DND-41 (cell line): ENCODE results near the gene TFCP2.

Experiments used
- EZH2 ChIP-seq: IDR thresholded peaks from 3 replicates; pipeline ENCODE4 v1.6.1; 2012; ENCODE audit warnings: borderline replicate concordance, low read depth, mild to moderate bottlenecking, moderate library complexity, low read length, inconsistent platforms; ENCODE audit not compliant: severe bottlenecking
- TF ChIP-seq, protein P1 (sequence below): IDR thresholded peaks from 2 replicates; pipeline ENCODE4 v1.5.1; 2012; ENCODE audit warnings: borderline replicate concordance, low read length, moderate library complexity, mild to moderate bottlenecking; ENCODE audit not compliant: poor library complexity, severe bottlenecking; ENCODE audit errors: extremely low read depth

DNA sequence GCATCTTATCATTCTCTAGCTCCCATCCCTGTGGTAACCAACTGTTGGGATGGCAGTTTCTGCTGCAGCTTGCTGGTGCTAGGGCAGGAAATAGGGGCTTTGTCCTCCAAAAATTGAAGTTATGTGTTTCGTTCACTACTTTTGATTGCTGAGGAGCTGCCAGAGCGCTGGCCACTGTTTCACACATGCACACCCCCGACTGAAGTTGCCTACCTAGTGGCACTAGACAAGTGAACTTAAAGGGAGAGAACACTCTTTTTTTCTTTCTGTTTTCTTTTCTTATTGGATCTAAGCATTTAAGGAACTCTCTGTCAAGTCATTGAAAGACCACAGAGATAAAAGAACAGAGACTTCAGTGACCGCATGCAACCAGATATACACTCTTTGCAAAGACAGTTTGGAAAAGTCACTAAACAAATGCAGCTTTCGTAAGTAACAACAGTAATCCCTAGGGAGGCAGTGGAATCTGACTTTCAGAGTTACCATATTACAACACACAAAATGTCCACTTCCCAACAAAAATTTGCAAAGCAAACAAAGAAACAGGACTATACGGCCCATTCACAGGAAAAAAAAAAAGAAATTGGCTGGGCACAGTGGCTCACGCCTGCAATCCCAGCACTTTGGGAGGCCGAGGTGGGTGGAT lies 12.0 kb downstream of the TFCP2 start:
- TF ChIP-seq, protein P1, sequence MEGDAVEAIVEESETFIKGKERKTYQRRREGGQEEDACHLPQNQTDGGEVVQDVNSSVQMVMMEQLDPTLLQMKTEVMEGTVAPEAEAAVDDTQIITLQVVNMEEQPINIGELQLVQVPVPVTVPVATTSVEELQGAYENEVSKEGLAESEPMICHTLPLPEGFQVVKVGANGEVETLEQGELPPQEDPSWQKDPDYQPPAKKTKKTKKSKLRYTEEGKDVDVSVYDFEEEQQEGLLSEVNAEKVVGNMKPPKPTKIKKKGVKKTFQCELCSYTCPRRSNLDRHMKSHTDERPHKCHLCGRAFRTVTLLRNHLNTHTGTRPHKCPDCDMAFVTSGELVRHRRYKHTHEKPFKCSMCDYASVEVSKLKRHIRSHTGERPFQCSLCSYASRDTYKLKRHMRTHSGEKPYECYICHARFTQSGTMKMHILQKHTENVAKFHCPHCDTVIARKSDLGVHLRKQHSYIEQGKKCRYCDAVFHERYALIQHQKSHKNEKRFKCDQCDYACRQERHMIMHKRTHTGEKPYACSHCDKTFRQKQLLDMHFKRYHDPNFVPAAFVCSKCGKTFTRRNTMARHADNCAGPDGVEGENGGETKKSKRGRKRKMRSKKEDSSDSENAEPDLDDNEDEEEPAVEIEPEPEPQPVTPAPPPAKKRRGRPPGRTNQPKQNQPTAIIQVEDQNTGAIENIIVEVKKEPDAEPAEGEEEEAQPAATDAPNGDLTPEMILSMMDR, result no peak
- no peak for TF ChIP-seq EZH2
